Left colon (tissue), 2 donors: ENCODE results near the gene CEP164. TPM values are rescaled to one million over a fixed set of nuclear protein-coding genes. Genes with fewer than 3 reads are reported as not detected.

Experiments
- ATAC-seq: fragments of 200-7000 bp; cut with Tn5 transposase; one replicate; pipeline ENCODE4 v1.9.1; 2020; ENCODE audit warnings: mild to moderate bottlenecking, moderate library complexity
- DNase-seq, 2 donors: peaks; one replicate each; pipeline ENCODE4 v3.0.0-alpha.2; 2020
- intact Hi-C, 2 donors: fragments of 100-400 bp; cut with DNase I in 1 of 2; cut with micrococcal nuclease in 1 of 2; formaldehyde crosslinking; loops; one replicate each; pipeline versions ENCODE4 v1.11.2 to v1.14.0; 2022; cut with DNase I, micrococcal nuclease
- total RNA-seq, 2 donors: library from RNA; stranded (reverse); fragmentation: NEBNext Ultra II Directional; extraction: Animal tissue kit (Norgen Biotek cat#: 25700); gene quantifications; one replicate each; pipeline ENCODE4 v1.2.1, GENCODE V29; 2021
- donor health status: DM: no; HTN: no; CAD: no.
- donor health status: DM: yes; HTN: yes; CAD: no.

CEP164 gene
- total RNA-seq, 2 donors from 2014 or later, result 14.2 to 14.9 TPM

DNA sequence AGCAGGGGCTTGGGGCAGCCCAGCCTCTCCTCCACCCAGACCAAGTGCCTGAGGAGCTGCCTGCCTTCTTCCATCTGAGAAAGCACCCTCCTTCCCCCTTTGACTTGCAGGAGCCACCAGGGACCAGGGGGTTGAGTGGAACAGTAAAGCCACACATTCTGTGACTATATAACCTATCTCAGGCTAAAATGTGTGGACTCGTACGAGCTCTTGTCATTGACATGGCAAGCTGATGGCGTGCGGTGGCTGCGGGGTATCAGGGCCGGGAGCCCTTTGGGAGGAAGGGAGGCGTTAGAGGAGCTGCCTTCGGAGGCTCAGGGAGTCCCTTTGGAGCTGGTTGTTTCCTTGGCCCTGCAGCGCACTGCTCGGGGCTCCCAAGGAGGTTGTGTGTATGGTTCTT lies 84.5 kb downstream of the CEP164 start:
- intact Hi-C loops, result no loop called here
- DNase-seq, result no peak
- ATAC-seq, result no peak

DNA sequence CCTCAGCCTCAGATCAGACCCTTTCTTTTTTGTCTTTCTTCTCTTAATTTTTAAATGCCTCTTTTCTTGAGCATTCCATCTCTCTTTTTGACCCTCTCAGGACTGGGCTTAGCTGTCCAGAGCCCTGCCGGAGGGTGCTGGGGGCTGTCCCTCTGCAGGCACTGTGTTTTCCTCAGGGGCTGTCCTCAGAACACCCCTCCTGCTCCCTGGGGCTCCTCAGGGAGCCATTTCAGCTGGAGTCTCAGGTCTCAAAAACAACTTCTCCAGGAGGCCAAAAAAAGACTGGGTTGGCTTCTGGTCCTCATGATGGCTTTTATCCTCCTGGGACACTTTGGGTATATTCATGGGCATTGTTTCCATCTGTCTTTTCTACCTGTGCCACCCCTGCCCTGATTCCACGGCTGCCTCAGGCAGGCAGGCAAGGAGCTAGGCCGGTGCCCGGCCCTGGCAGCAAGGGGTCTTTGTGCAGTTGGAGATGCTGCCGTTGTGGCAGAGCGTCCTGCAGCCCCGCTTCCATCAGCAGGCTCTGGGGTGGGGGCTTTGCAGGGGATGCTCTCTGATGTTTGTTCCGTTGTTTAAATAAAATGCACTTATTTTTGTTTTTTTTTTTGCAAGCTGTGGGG lies 85.1 kb downstream of the CEP164 start:
- intact Hi-C loops, result no loop called here
- no peak for DNase-seq
- ATAC-seq, result no peak

DNA sequence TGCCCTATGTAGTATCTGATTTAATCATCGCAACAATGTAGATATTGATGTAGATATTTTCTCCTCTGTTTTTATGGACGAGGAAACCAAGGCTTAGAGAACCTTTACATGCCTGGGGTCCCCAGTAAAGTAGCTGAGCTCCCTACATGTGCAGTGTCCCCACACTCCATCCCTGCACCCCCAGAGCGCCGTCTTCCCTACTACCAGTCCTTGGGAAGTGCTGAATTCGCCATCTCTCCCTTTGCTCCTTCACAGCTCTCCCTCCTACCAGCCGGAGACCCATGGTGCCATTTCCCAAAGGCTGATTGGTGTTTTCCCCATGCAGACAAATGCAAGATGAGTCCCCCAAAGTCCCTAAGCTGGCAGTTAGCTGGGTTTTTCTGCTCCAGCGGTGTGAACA lies 86.0 kb downstream of the CEP164 start:
- DNase-seq (no peak), ATAC-seq (no peak)
- intact Hi-C loops, result no loop called here

DNA sequence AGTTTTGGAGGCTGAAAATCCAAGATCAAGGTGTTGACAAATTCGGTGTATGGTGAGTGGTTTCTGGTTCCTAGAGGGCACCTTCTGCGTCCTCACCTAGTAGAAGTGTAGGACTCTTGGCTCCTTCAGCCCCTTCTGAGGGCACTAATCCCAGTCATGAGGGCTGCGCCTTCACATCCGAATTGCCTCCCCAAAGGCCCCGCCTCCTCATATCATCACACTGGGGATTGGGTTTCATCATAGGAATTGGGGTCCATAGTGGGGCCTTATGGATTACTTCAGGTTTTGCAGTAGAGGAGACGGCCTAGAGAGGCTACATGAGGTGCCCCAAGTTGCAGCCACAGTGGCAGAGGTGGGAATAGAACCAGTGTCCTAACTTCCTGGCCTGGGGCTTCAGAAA lies 87.1 kb downstream of the CEP164 start:
- DNase-seq, result no peak
- intact Hi-C loops, result no loop called here
- no peak for ATAC-seq

DNA sequence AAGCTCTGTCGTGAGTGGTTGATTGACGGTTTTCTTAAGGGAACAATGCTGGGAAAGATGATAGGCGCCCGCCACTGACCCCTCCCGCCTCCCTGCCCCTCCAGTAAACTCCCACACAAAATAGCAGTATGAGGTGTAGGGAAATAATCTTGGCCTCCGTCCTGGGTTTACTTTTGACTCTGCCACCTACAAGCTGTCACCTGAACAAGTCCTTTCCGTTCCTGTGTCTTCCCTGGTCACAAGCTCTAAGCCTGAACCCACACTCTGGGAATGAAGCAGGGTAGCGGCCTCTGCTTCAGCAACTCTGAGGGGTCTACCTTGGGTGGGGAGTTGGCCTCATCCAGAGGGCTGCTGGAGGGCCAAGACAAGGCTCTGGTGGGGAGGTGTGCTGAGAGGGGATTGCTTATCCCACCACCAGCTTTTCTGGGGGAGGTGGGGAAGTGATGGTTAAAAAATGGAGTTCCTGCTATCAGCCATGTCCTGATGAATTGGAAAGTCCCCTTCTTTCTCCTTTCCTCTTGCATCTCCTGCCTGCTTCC lies 87.8 kb downstream of the CEP164 start:
- intact Hi-C loops, result no loop called here
- ATAC-seq (no peak), DNase-seq (peak in 1 of 2 donors; percentile 7)

DNA sequence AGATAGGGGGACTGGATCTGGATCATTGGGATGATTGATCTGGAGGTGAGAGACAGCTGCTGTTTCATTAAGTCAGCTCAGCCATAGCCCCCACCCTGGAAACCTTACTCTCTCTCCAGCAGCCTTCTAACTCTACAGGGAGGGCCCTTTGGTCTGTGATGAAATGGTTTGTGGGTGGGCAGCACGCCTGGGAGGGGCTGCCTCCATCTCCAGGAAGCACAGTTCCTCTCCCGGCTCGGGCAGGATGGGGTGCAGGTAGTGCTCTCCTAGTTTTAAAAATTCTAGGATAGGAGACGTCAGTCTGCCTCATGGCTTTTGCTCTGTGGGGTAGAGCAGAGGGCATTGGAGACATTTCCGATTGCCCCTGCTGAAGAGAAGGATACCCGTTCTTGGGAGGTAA lies 89.7 kb downstream of the CEP164 start:
- intact Hi-C loops, result no loop called here
- DNase-seq (no peak), ATAC-seq (no peak)

DNA sequence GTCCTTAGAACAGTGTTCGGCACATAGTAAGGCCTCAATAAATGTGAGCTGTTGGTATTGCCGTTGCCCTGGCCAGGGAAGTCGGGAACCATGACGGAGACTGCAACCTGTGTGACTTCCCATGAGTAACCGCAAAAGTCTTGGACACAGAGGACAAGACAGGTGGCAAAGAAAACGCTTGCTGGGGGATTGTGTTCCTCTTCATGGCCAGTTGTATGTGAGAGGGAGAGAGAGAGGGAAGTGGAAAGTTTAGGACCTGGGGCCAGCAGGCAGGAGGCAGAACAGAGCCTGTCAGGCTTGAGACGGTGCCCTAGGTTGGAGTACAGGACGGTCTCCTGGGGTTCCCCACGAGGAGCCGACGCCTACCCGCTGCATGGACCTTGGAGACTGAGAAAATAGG lies 90.2 kb downstream of the CEP164 start:
- intact Hi-C loops, result no loop called here
- DNase-seq (no peak), ATAC-seq (no peak)

DNA sequence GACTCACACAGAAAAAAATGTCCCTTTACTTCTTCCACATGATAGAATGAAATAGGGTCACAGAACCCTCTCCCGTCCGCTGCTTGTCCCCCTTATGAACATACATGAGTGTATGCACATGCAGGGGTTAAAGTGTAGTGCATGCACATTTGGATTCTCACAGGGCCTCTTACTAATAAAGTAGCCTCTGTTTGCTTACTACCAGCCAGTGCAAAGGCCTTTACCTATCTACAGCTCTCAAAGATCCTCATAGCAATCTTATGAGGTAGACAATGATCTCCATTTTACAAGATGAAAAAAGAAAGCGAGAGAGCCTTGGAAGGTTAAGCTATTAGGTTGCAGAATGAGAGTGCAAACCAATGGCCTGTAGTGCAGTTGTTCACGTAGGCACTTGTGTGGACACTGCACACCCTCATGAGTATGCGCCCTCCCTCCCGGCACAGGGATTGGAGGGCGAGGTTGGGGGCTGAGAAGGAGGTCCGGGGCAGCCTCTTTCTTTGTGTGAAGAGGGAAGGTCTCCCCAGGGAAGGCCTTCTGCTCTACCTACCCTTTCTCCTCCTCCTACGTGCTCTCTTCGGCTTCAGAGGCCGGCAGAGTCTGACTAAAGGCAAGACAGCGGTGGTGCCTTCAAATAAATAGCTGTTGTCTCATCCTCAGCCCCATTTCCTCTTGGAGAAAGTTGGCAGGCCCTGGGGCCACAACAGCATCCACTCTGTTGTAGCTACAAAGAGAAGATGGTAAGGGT lies 91.3 kb downstream of the CEP164 start:
- intact Hi-C loops, result no loop called here
- DNase-seq, result no peak
- ATAC-seq, result no peak

DNA sequence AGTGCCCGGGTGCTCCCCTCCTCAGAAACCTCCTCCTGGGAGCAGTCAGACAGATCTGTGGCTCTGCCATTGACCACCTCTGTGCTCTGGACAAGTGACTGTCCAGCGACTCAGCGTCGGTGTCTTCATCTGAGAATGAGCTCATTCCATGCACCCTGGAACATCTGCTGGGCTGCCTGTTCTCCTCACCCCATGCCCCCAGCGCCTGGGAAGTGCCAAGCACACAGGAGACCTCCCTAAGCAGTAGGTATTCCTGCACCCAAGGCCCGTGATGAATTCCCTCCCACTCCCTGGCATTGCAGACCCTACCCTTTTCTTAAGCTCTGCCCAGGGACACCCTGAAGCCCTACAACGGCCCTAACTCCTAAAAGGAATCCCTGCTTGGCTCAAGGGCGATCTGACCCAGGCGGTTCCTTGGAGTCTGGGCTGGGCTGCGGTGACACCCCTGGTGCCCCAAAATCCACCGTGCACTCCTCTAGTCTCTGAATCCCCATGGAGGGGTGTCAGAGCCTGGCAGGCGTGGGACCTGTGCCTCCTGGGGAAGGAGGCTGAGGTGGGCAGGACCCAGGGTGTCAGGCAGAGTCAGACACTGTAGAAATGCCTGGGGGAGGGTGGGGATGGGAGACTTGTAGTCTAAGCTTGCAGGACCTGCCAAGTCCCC lies 92.0 kb downstream of the CEP164 start:
- no peak for DNase-seq
- intact Hi-C loops, result loop anchor here in 1 of 2 donors (10.0 kb wide), 1 partner anchor 395 kb away; no protein-coding TSS in a partner anchor
- ATAC-seq, result no peak

DNA sequence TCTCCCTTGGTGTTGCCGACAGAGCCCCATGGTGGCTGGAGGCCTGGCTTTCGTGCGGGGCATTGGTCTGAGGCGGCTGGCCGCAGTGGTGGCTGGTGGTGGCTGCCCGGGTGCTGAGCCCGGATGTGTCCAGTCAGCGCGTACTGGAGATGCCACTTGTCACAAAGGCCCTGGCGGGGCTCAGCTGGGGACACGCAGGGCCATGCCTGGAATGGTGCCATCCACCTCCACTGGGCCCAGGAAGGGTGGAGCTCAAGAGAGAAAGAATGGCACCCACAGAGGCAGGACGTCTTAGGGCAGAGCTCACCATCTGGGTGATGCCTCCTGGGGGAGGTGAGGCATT lies 92.5 kb downstream of the CEP164 start:
- intact Hi-C loops, result loop anchor here in 1 of 2 donors (10.0 kb wide), 1 partner anchor 395 kb away; no protein-coding TSS in a partner anchor
- DNase-seq, result no peak

DNA sequence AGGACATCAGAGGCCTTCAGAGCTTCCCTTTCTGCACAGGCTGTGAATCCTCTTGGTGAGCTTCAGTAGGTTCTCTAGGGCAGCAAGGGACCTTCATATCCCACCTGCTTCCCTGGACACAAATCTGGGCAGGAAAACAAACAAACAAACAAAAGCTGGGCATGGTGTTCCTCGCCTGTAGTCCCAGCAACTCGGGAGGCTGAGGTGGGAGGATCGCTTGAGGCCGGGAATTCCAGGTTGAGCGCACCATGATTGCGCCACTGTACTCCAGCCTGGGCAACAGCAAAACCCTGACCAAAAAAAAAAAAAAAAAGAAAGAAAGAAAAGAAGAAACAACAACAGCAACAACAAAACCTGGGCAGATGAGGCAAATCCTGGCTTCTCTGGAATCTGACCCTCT lies 92.9 kb downstream of the CEP164 start:
- DNase-seq (no peak), ATAC-seq (no peak)
- intact Hi-C loops, result loop anchor here in 1 of 2 donors (10.0 kb wide), 1 partner anchor 394 kb away; no protein-coding TSS in a partner anchor

More for the DNA sequence above, 92.5 kb downstream of the CEP164 start:
- no peak for ATAC-seq

DNA sequence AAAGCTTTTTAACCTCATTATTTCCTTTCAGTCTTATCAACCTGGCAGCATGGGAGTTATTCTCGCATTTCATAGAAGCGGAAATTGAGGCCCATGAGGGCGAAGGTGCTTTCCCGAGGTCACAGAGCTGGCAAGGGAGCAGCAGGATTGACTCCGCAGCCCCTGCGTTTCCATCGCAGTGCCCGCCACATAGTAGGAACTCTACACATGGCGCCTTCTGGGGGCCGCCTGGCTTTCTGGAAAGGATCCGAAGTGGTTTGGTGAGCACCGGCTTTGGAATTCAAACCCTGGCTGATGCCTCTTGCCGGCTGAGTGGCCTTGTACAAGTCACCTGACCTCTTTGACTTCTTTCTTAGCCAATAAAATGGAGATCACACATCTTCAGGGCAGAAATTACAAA lies 93.4 kb downstream of the CEP164 start:
- intact Hi-C loops, result loop anchor here in 1 of 2 donors (10.0 kb wide), 1 partner anchor 394 kb away; no protein-coding TSS in a partner anchor
- DNase-seq, result no peak
- no peak for ATAC-seq

DNA sequence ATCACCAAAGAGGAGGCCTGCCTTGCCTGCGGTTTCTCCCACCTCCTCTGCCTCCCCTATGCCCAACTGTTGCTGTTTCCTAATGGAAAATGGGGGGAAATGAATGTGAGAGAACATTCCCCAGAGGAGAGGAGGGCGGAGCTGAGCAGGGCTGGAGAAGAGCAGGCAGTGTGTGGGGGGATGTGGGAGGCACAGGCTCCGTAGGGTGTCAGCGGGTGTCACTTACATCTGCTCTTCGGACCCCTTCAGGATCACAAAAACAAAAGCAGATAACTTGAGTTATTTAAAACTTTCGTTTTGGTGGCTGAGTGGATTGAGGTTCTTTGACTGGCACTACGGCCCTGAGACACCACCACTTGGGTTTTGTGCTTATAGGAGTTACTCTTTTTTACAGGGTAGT lies 93.8 kb downstream of the CEP164 start:
- intact Hi-C loops, result loop anchor here in 1 of 2 donors (10.0 kb wide), 1 partner anchor 393 kb away; no protein-coding TSS in a partner anchor
- DNase-seq, result no peak
- ATAC-seq, result no peak

DNA sequence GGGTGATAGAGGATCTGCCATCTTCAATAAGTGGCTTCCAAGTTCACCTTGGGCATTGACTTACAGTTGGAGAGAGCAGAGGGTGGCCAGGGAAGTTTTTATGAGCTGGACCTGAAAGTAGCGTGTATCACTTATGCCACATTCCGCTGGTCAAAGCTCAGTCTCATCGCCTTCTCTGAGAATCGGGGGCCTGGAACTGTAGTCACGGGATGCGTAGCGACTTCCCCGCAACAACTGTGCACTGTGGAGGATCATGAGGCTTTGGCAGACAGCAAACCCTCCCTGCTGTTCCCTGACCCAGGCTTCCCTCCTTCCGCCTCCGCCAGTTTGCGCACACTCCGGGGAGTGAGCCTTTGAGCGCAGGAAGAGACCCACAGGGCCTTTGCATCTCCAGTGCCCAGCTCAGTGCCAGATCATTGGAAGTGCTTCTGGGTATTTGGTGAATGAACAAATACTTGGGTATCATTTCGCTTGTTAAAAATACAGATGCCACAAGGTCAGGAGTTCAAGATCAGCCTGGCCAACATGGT lies 95.5 kb downstream of the CEP164 start:
- DNase-seq (no peak), ATAC-seq (no peak)
- intact Hi-C loops, result loop anchor here in 1 of 2 donors (10.0 kb wide), 1 partner anchor 392 kb away; no protein-coding TSS in a partner anchor

DNA sequence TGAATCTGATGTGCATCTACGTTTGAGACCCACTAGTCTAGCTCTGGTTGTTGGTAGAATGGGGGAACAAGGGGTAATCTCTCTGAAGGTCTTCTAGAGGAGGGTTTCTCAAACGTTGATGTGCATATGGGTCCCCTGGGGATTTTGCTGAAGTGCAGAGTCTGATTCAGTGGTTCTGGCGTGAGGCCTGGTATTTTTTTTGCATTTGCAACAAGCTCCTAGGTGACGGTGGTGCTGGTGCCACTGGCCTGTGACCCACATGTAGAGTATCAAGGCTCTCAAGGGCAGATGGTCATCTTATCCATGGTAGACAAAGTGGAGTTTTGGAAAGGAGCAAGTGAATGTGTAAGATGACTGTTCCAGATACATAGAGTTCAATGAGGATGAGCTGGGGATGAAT lies 97.1 kb downstream of the CEP164 start:
- intact Hi-C loops, result loop anchor here (5.0 to 10.0 kb wide), 2 partner anchors 383 to 390 kb away; no protein-coding TSS in a partner anchor
- no peak for DNase-seq

DNA sequence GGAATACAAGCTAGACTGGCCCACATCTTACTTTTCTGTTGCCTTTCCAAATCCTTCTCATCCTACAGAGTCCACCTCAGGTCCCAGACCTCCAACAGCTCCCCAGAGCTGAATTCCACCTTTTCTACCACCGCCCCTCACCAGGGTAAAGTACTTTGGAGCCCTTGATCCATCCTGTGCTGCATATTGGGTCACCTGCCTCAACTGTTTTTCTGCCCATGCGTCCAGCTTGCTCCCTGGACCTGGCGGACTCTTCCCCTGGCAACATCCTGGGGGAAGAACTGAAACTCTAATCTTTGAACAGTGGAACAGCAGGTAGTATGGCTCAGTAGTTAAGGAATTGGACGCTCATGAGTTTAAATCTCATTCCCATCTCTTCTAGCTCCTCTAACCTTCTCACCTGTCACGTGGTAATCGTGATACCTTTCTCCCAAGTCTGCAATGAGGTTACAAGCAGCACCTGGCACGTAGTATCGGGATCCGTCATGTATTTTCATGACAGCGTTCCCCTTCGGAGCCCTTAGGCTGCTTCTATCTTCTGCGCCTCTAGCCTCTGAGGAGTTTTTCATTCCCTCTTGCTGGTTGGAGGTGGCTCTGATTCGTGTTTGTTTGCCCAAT lies 98.1 kb downstream of the CEP164 start:
- DNase-seq, result no peak

More for the DNA sequence above, 97.1 kb downstream of the CEP164 start:
- no peak for ATAC-seq

DNA sequence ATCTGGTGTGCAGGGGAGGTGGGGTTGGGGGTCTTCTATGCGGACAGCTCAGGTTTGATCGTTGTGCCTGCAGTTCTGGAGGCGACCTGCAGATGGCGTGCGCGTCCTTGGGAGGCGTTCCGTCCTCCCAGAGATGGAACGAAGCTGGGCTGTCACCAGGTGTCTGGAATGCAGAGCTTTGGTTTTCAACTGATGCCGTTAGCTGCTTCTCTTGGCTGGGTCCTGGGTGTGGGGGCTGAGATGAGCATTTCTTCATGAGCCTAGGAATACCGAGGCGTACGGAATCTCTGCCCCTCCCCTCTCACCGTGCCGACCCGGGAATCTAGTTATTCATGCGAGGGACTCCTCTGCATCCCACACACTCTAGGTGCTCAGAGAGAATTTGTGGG lies 98.6 kb downstream of the CEP164 start:
- peak; percentile 41 to 71 for DNase-seq
- intact Hi-C loops, result loop anchor here (5.0 to 10.0 kb wide), 2 partner anchors 381 to 389 kb away; no protein-coding TSS in a partner anchor
- peak; percentile 68 for ATAC-seq

More for the DNA sequence above, 98.1 kb downstream of the CEP164 start:
- no peak for ATAC-seq
- intact Hi-C loops, result loop anchor here (5.0 to 10.0 kb wide), 2 partner anchors 382 to 389 kb away; no protein-coding TSS in a partner anchor

DNA sequence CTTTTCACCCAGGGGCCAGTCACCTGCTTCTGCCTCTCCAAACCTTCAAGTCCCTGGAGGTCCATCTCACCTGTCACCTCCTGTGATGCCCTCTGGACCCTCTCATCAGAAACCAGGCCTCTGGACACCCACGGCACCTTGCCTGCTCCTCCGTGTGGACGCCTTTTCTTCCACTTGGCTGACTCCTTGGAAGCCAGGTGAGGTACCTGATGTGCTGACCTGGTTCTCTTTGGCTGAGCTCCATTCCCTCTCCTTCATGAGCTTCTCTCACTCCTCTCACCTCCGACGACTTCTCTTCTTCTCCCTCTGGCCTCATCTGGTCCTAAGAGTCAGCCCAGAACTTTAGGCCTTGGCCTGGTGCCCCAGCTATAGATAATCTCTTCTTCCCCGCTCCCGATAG lies 99.3 kb downstream of the CEP164 start:
- intact Hi-C loops, result loop anchor here (5.0 to 10.0 kb wide), 2 partner anchors 380 to 388 kb away; no protein-coding TSS in a partner anchor
- DNase-seq (no peak), ATAC-seq (no peak)
